Panc1 (cell line): ENCODE results near the gene LIPC. TPM values are rescaled to one million over a fixed set of nuclear protein-coding genes. Genes with fewer than 3 reads are reported as not detected.

Experiments used
- ATAC-seq: fragments of 200-7000 bp; cut with Tn5 transposase; 2 replicates; pipeline ENCODE4 v1.9.1; 2020; ENCODE audit warnings: mild to moderate bottlenecking, moderate library complexity
- BruUV-seq: library from RNA; stranded (reverse); fragments of 400-500 nt; replicated peaks from 2 replicates; lab custom pipeline; 2021; lab: Mats Ljungman, UMichigan
- CTCF ChIA-PET: fragments of 300-600 bp; sonication (Branson Sonifier 250); formaldehyde crosslinking; loops from one replicate; lab custom pipeline; 2022; ENCODE audit warnings: antibody characterized with exemption; lab: Charles Lee
- POLR2A ChIA-PET: fragments of 300-600 bp; sonication (Branson Sonifier 250); formaldehyde crosslinking; loops from one replicate; lab custom pipeline; 2022; ENCODE audit warnings: antibody characterized with exemption; lab: Charles Lee
- DNase-seq: peaks from one replicate; pipeline ENCODE4 v3.0.0-alpha.2; 2010; ENCODE audit warnings: low read depth, low spot score
- H3K27ac ChIP-seq: 2 replicates; pipeline ENCODE4 v1.5.1; 2011; ENCODE audit warnings: mild to moderate bottlenecking, low read length, inconsistent platforms
- H3K27me3 ChIP-seq: fragments of 200-500 bp; sonication (Bioruptor generic); 2 replicates; pipeline ENCODE4 v1.6.0; 2014; ENCODE audit warnings: low read length, inconsistent platforms; ENCODE audit not compliant: control insufficient read depth, insufficient read depth
- H3K36me3 ChIP-seq: fragments of 200-500 bp; sonication (Bioruptor generic); 2 replicates; pipeline ENCODE4 v1.5.1; 2014; ENCODE audit warnings: inconsistent platforms, mild to moderate bottlenecking, low read length, moderate library complexity; ENCODE audit not compliant: control insufficient read depth, insufficient read depth
- H3K4me1 ChIP-seq: 2 replicates; pipeline ENCODE4 v1.5.1; 2011; ENCODE audit warnings: inconsistent platforms, mild to moderate bottlenecking, low read length, moderate library complexity; ENCODE audit not compliant: control insufficient read depth, insufficient read depth
- H3K4me3 ChIP-seq, 2 experiments: 2 replicates each; pipeline ENCODE4 v1.5.1; 2011 to 2012; ENCODE audit warnings: low read depth in 2 of 2, low read length in 2 of 2, mild to moderate bottlenecking in 2 of 2, inconsistent platforms in 1 of 2, moderate library complexity in 1 of 2
- H3K9me3 ChIP-seq: fragments of 200-500 bp; sonication (Bioruptor generic); 2 replicates; pipeline ENCODE4 v1.5.1; 2014; ENCODE audit warnings: low read depth, mild to moderate bottlenecking, inconsistent platforms, low read length, moderate library complexity; ENCODE audit not compliant: control insufficient read depth, insufficient read depth
- POLR2AphosphoS5 ChIP-seq: IDR thresholded peaks from 2 replicates; pipeline ENCODE4 v1.6.1; 2012; ENCODE audit warnings: mild to moderate bottlenecking, low read depth, low read length, moderate library complexity
- SIN3A ChIP-seq: IDR thresholded peaks from 2 replicates; pipeline ENCODE4 v1.6.1; 2012; ENCODE audit warnings: low read depth, mild to moderate bottlenecking, low read length, moderate library complexity, borderline replicate concordance; ENCODE audit not compliant: insufficient read depth
- TCF7L2 ChIP-seq: IDR thresholded peaks from 2 replicates; pipeline ENCODE4 v1.6.1; 2011; ENCODE audit warnings: mild to moderate bottlenecking, low read depth, low read length, inconsistent platforms
- in situ Hi-C: cut with HindIII; loops from 2 replicates; pipeline ENCODE4 v1.10.0; 2016; ENCODE audit warnings: low sequenced_read_pairs, low pct_unique_long_range_greater_than_20kb
- intact Hi-C: fragments of 100-400 bp; cut with micrococcal nuclease; formaldehyde crosslinking; loops from one replicate; pipeline ENCODE4 v1.10.0; 2022; ENCODE audit not compliant: unreplicated experiment
- total RNA-seq: library from RNA; stranded (reverse); gene quantifications from one replicate; pipeline ENCODE4 v1.2.1, GENCODE V29; 2021; ENCODE audit not compliant: unreplicated experiment
- TF ChIP-seq, protein P1 (sequence below), 2 experiments: IDR thresholded peaks; 2 replicates each; pipeline ENCODE4 v1.6.1; 2011 to 2012; ENCODE audit warnings: low read depth in 2 of 2, control low read depth in 1 of 2, low read length in 1 of 2, mild to moderate bottlenecking in 1 of 2, moderate library complexity in 1 of 2; ENCODE audit not compliant: insufficient read depth in 1 of 2
- TF ChIP-seq, protein P2 (sequence below): fragments of 450-650 bp; IDR thresholded peaks from 2 replicates; pipeline ENCODE4 v1.5.1; 2017; ENCODE audit warnings: mild to moderate bottlenecking

The LIPC gene
- total RNA-seq, 1 experiment from 2014 or later: not detected

DNA sequence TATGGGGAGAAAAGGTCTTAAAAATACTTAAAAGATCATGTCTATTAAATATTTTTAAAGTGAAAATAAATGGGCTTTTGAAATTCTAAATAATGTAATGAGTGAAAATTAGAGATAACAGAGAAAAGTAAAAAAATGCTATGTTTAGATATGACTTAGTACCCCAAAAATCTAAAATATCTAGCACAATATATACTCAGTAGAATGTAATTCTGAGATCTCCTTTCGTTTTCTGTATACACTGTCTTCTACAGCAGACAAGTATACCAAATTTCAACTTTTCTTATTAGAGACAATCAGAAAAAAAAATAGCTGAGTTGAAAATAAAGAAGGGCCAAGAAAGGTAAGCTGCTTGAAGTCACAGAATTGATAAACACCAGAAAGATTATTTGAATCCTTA lies 176.9 kb downstream of the LIPC start:
- DNase-seq (no peak), ATAC-seq (no peak)
- no peaks in the 10 kb centered on the region for H3K9me3 ChIP-seq
- no peaks in the 10 kb centered on the region for H3K36me3 ChIP-seq
- H3K4me3 ChIP-seq: no peak overlapping the region
- no peaks in the 10 kb centered on the region for H3K4me1 ChIP-seq
- no peaks in the 10 kb centered on the region for H3K27me3 ChIP-seq
- BruUV-seq: no TSS peak
- ChIA-PET CTCF (no interaction called here), POLR2A (no interaction called here)
- in situ Hi-C loops (no loop called here), intact Hi-C loops (no loop called here)
- H3K27ac ChIP-seq: no peak overlapping the region
- TF ChIP-seq, protein P1, sequence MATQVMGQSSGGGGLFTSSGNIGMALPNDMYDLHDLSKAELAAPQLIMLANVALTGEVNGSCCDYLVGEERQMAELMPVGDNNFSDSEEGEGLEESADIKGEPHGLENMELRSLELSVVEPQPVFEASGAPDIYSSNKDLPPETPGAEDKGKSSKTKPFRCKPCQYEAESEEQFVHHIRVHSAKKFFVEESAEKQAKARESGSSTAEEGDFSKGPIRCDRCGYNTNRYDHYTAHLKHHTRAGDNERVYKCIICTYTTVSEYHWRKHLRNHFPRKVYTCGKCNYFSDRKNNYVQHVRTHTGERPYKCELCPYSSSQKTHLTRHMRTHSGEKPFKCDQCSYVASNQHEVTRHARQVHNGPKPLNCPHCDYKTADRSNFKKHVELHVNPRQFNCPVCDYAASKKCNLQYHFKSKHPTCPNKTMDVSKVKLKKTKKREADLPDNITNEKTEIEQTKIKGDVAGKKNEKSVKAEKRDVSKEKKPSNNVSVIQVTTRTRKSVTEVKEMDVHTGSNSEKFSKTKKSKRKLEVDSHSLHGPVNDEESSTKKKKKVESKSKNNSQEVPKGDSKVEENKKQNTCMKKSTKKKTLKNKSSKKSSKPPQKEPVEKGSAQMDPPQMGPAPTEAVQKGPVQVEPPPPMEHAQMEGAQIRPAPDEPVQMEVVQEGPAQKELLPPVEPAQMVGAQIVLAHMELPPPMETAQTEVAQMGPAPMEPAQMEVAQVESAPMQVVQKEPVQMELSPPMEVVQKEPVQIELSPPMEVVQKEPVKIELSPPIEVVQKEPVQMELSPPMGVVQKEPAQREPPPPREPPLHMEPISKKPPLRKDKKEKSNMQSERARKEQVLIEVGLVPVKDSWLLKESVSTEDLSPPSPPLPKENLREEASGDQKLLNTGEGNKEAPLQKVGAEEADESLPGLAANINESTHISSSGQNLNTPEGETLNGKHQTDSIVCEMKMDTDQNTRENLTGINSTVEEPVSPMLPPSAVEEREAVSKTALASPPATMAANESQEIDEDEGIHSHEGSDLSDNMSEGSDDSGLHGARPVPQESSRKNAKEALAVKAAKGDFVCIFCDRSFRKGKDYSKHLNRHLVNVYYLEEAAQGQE (IDR thresholded peaks at IDR 0.05; ENCODE audit: insufficient read depth in 1 of 2, low read depth in 2 of 2, low read length in 1 of 2): no peak
- TF ChIP-seq, protein P2, sequence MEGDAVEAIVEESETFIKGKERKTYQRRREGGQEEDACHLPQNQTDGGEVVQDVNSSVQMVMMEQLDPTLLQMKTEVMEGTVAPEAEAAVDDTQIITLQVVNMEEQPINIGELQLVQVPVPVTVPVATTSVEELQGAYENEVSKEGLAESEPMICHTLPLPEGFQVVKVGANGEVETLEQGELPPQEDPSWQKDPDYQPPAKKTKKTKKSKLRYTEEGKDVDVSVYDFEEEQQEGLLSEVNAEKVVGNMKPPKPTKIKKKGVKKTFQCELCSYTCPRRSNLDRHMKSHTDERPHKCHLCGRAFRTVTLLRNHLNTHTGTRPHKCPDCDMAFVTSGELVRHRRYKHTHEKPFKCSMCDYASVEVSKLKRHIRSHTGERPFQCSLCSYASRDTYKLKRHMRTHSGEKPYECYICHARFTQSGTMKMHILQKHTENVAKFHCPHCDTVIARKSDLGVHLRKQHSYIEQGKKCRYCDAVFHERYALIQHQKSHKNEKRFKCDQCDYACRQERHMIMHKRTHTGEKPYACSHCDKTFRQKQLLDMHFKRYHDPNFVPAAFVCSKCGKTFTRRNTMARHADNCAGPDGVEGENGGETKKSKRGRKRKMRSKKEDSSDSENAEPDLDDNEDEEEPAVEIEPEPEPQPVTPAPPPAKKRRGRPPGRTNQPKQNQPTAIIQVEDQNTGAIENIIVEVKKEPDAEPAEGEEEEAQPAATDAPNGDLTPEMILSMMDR: no peak
- TF ChIP-seq SIN3A (no peak), TCF7L2 (no peak), POLR2AphosphoS5 (no peak)

DNA sequence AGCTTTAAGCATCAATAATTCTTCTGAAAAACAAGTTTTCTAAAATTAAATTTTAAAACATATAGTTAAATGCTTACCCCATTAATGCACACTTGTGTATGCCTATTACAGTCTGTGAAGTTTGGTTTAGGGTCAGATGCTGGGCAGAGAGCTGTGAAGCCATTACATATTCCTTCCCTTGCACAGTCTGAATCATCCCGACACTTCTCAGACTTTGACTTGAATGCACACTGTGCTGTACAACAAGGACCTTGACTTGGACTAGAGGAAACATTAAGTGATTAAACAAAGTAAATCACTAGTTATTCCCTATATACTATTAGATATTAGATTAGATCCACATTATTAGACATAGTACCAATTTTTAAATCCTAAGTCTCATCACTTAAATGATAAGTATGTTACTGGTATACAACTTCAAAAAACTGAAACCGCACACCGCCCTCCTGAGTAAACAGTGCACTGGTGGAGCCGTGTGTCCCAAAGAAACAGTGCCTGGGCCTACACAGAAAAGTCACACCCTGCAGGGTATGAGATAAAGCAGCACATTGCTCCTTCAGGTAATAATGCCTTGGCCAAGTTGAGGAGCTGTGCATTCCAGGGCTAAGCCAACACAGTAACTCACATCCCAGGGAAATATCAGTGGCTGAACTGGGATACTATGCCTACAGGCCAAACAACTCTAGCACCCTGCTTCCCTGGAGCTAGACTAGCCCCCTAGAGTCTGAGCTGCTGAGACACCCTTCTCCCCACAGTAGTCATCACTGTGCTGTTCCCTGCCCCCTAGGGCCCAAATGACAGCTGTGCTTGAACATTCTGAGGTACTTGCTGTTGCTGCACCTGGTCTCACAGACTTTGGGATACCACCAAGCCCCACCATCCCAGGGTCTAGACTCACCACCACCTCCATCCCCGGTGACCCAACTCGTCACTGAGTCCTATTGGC lies 180.2 kb downstream of the LIPC start:
- TF ChIP-seq POLR2AphosphoS5 (no peak), SIN3A (no peak), TCF7L2 (no peak)
- TF ChIP-seq, protein P2: no peak
- TF ChIP-seq, protein P1 (IDR thresholded peaks at IDR 0.05; ENCODE audit: insufficient read depth in 1 of 2, low read depth in 2 of 2, low read length in 1 of 2): no peak
- H3K36me3 ChIP-seq: no peaks in the 10 kb centered on the region
- no TSS peak for BruUV-seq
- intact Hi-C loops (no loop called here), in situ Hi-C loops (no loop called here)
- no peak overlapping the region for H3K4me3 ChIP-seq
- H3K4me1 ChIP-seq: no peaks in the 10 kb centered on the region
- H3K27ac ChIP-seq: no peak overlapping the region
- CTCF ChIA-PET: no interaction called here
- POLR2A ChIA-PET: no interaction called here
- no peaks in the 10 kb centered on the region for H3K27me3 ChIP-seq
- ATAC-seq: no peak
- peaks cover 3% of the 10 kb centered on the region; the same call in 1 of the 2 replicates for H3K9me3 ChIP-seq
- DNase-seq: no peak
